T-helper 1 cell treated with Interleukin-12 subunit alpha and Interleukin-12 subunit beta and Interleukin-4 antibody, amounts not matched to agents 30 ng/mL and 1 ng/mL, for 36 hours (primary cell): Measurements from ENCODE around the gene UCKL1. TPM values are rescaled to one million over a fixed set of nuclear protein-coding genes. Genes with fewer than 3 reads are reported as not detected.

Experiments used
- intact Hi-C: fragments of 100-400 bp; cut with micrococcal nuclease; formaldehyde crosslinking; loops from one replicate; pipeline ENCODE4 v1.15.1; 2024
- total RNA-seq: library from RNA; stranded (reverse); gene quantifications from 2 replicates; pipeline ENCODE4 v1.2.3, GENCODE V29; 2022

UCKL1 gene
- total RNA-seq, 1 donor from 2014 or later, result 43.0 TPM

DNA sequence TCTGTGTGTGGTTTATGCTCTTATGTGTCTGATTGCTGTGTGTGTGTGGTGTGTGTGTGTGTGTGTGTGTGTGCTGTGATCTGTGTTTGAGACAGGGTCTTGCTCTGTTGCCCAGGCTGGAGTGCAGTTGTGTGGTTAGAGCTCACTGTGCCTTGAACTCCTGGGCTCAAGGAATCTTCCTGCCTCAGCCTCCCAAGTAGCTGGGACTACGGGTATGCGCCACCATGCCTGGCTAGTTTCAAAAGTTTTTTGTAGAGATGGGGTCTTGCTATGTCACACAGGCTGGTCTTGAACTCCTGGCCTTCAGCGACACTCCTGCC is 16.9 kb upstream of the UCKL1 start:
- intact Hi-C loops, result loop anchor here (1.0 to 5.0 kb wide), 2 partner anchors 187 to 436 kb away; partner anchors contain the start of gene PTK6

DNA sequence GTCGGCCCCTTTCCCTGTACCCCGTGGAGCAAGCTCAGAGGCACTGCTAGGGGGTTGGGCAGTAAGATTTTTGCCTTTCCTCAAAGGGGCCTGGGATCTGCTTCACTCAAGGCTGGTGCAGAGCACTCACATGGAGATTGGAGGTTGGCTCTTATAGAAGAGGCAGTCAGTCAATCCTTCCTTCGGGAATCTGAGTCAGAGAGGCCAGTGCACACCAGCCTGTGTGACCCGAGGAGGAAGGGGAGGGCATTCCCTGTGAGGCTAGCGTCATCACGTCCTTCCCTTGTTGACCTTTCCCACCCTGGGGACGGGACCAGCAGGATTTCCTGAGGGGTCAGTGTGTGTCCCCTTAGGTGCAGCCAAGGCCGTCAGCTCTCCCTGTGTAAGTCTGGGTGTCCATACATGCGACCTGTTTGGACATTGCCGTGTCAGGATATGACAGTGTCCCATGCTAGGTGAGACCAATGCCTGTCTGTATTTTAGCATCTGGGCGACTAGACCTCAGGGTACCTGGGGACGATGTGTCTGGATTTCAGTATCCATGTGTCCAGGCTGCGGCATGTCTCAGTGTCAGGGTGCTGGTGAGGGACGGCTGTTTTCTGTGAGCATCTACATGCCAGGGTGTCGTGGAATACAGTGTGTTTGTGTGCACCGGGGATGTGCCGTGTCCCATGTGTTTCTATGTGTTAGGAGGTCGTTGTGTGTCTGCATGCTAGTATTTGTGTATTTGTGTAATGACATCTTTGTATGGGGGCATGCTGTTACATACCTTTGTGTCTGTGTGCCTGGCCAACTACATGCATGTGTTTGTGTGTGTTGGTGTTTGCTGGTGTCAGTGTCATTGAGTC is 16.3 kb upstream of the UCKL1 start:
- intact Hi-C loops, result loop anchor here (1.0 to 5.0 kb wide), 2 partner anchors 186 to 435 kb away; partner anchors contain the start of gene PTK6

DNA sequence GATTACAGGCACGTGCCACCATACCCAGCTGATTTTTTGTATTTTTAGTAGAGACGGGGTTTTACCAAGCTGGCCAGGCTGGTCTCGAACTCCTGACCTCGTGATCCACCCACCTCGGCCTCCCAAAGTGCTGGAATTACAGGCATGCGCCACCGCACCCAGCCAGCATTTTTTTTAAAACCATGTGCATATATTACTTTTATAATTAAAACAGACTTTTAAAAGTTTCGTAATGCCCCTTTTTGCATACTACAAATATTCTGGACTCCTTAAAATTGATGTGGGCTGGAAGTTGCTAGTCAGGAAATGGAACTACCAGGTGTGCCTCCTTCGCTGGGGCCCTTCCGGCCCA is 15.7 kb upstream of the UCKL1 start:
- intact Hi-C loops, result loop anchor here (5.0 kb wide), 1 partner anchor 435 kb away; the partner anchor contains the start of gene PTK6

DNA sequence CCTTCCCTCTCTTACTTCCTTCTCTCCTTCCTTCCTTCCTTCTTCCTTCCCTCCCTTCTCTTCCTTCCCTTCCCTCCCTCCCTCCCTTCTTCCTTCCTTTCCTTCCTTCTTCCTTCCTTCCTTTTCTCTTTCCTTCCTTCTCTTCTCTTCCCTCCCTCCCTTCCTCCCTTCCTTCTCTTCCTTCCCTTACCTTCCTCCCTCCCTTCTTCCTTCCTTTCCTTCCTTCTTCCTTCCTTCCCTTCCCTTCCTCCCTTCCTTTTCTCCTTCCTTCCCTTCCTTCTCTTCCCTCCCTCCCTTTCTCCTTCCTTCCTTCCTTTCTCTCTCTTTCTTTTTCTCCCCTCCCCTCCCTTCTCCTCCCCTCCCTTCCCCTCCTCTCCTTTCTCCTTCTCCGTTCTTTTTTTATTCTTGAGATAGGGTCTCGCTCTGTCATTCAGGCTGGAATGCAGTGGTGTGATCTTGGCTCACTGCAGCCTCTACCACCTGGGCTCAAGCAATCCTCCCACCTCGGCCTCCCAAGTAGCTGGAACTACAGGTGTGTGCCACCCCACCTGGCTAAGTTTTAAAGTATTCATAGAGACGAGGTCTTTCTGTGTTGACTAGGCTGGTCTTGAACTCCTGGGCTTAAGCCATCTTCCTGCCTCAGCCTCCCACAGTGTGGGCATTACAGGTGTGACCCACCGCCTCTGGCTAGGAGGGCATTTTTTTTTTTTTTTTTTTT is 14.7 kb upstream of the UCKL1 start:
- intact Hi-C loops, result loop anchor here (1.0 to 5.0 kb wide), 2 partner anchors 7 to 434 kb away; partner anchors contain the start of gene PTK6

DNA sequence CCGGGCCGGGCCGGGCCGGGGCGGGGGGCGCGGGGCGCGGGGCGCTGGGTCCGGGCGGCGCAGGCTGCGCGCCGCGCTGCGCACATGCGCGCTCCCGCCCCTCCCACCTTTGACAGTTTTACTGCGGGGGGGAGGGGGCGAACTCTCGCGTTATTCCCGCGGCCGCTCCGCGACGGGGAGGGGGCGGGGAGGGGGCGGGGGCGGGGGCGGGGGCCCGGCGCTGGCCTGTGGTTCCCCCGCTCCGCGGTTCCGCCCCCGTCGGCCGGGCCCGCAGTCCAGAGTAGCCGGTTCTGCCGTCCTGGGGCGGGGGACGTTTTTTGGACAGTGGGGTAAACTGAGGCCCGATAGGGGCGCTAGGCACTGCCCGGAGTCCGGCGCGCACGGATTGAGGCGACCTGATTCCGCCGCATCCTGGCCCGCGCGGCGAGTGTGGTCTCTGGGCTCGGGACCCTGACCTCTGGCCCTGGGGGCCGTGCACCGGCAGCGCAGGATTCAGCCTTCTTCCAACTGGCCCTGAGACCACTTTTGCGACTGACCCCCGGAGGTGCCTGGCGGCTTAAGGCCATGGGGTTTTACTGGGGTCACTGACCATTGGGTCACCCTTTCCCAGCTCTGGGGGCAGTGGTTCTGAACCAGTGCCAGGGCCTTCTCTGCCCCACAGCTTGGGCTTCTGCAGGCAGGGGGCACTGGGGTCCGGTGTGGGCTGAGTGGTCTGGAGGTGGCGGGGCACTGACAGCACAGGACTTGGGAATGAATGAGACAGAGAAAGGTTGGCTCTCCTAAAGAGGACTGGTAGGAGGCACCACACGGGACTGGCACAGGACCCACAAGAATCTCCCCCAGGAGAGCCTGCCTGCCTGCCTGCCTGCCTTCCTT is 13.9 kb upstream of the UCKL1 start, which contains the start of gene ZNF512B:
ZNF512B (minus strand) TSS at position 93 of the 876 bp plus-strand sequence. CDS start 1,980 bp downstream, outside the sequence.
- intact Hi-C loops, result loop anchor here (1.0 to 5.0 kb wide), 3 partner anchors 8 to 433 kb away; partner anchors contain the start of gene PTK6

- intact Hi-C loops, result loop anchor here (1.0 kb wide), 1 partner anchor 12 kb away; no protein-coding TSS in a partner anchor
Measured at GRCh38 chr20:63968928-63969760, 12.9 kb upstream of the UCKL1 start.

- intact Hi-C loops, result no loop called here
Measured at GRCh38 chr20:63968136-63968927, 12.1 kb upstream of the UCKL1 start.

GRCh38 chr20:63967330-63968135 is 11.3 kb upstream of the UCKL1 start:
- intact Hi-C loops, result no loop called here

DNA sequence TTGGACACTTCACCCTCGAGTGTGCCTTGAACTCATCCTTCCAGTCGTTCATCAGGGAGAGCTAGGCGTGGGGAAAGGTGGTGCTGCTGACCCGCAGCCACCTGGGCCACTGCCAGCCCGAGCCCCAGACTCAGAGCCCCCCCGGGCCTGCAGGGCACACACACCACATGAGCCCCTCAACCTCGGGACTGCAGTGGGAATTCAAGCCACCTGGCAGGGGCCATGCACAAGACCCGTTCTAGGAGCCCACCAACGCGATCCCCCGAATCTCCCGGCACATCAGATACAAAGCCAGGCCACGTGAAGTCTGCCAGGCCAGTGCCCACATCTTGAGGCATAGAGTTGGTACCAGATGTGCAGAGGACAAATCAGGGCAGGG is 10.7 kb upstream of the UCKL1 start:
- intact Hi-C loops, result no loop called here

DNA sequence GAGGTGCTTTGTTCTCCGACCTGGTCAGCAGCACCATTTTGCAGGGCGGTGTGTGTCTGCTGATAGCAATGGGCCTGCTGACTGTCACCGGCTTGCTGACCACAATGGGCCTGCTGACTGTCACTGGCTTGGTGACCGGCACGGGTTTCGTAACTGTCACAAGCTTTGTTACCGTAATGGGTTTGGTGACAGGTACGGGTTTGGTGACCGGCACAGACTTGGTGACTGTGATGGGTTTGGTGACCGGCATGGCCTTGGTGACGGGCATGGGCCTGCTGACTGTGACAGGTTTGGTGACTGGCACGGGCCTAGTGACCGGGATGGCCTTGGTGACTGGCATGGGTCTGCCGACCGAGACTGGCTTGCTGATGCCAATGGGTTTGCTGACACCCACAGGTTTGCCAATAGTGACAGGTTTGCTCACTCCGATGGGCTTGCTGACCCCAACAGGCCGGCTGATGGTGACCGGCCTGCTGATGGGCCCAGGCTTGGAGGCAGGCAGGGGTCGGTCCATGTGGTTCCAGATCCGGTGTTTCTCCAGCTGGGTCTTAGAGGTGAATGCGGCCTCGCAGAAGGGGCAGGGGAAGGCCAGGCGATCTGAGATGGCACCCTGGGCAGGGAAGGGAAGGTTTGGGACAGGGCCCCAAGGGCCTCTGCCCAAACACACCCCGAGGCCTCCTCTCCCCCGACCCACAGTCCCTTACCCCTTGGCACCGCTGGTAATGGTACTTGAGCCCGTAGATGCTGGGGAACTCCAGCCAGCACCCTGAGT is 10.1 kb upstream of the UCKL1 start:
- intact Hi-C loops, result no loop called here

DNA sequence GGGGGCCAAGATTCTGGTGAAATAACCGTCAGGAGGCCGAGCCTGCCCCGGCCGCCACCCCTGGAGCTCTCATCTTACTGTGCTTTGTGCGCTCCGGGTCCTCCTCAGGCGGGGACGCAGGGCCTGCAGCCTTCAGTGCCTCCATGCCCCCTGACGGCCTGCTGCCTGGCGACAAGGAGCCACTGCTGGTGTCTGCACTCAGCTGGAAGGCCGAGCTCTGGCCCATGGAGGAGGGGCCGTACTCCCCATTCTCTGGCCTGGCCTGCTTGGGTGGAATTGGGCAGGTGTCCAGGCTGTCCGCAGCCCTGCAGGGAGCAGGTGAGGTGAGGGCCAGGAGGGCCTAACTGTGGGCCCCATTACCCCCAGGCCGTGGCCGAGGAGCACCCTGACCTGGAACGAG is 8.2 kb upstream of the UCKL1 start:
- intact Hi-C loops, result no loop called here

- intact Hi-C loops, result no loop called here
Measured at GRCh38 chr20:63963784-63964301, 7.6 kb upstream of the UCKL1 start.

DNA sequence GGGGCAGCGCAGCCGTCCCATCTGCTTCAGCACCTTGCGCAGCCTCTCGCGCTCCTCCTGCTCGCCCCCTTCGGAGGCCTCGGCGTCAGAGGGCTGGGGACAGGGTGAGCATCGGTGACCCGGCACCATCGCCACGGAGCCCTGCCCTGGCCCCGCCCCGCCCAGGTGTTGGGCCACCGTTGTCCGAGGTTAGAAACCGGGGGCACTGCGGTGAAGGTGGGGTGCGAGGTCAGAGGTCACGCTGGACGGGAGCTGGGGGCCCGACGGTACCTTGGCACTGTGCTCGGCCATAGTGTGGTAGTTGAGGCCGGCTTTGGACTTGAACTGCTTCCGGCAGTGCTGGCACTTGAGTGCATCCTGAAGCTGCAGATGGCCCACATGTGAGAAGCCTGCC is 7.1 kb upstream of the UCKL1 start:
- intact Hi-C loops, result no loop called here

GRCh38 chr20:63962426-63963347 is 6.5 kb upstream of the UCKL1 start:
- intact Hi-C loops, result no loop called here

DNA sequence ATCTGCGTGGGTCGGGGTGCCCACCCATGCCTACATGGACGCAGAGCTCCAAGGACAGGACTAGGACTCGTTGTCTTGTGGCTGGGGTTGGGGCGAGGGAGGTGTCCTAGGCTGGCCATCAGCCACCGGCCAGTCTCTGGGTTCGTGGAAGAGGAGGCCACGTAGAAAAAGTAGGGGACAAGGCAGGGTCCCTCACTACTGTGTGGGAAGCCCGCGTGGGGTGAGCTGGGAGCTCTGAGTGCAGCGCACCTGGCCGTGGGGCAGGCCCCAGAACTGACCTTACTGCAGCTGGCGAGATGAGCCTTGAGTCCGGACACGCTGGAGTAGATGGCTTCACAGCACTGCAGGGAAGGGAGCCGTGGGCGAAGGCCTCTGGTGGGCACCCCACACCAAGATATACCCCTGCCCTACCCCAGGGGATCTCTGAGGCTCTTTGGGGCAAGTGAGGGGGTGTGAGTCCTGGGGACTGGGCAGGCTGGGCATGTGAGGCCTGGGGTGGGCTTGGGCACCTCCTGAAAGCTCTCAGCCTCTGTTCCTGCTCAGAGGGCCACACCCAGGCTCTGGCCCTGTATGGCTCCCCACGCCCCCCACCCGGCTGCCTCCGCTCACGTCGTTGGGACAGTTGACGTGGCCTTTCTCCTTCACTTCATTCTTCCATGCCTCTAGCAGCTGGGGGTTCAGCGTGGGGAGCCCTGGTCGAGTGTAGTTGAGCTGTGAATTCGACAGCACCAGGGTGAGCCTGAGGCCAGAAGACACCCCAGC is 5.6 kb upstream of the UCKL1 start:
- intact Hi-C loops, result no loop called here
